NAMALWA (cell line): Measurements from ENCODE around the gene KCNIP1.

Experiments used
- DNase-seq: peaks from one replicate; pipeline ENCODE4 v3.0.0-alpha.2; 2015; ENCODE audit warnings: low spot score

Gene KCNIP1

GRCh38 chr5:170785416-170785815 is 281.6 kb downstream of the KCNIP1 start:
- DNase-seq, result no peak
